Adipocyte (in vitro differentiated cells): ENCODE results near the gene GPANK1.

Source experiments
- DNase-seq: peaks from one replicate; pipeline ENCODE4 v3.0.0-alpha.2; 2015; ENCODE audit warnings: low read depth
- H3K27me3 ChIP-seq: replicated peaks from 2 replicates; pipeline ENCODE4 v1.7.0; 2013; ENCODE audit warnings: mild to moderate bottlenecking, low read length, moderate library complexity; ENCODE audit not compliant: control insufficient read depth, insufficient read depth
- H3K36me3 ChIP-seq: 2 replicates; pipeline ENCODE4 v1.7.0; 2013; ENCODE audit warnings: low read length, mild to moderate bottlenecking, moderate library complexity; ENCODE audit not compliant: control insufficient read depth, insufficient read depth, severe bottlenecking
- H3K4me1 ChIP-seq: 2 replicates; pipeline ENCODE4 v1.7.0; 2013; ENCODE audit warnings: mild to moderate bottlenecking, low read length, moderate library complexity; ENCODE audit not compliant: control insufficient read depth, insufficient read depth
- H3K4me3 ChIP-seq: 2 replicates; pipeline ENCODE4 v1.7.0; 2013; ENCODE audit warnings: mild to moderate bottlenecking, low read length, moderate library complexity
- H3K9ac ChIP-seq: 2 replicates; pipeline ENCODE4 v1.7.0; 2013; ENCODE audit warnings: mild to moderate bottlenecking, low read length, moderate library complexity
- H3K9me3 ChIP-seq: 2 replicates; pipeline ENCODE4 v1.7.0; 2013; ENCODE audit warnings: mild to moderate bottlenecking, low read length, moderate library complexity; ENCODE audit not compliant: control insufficient read depth

Gene GPANK1

DNA sequence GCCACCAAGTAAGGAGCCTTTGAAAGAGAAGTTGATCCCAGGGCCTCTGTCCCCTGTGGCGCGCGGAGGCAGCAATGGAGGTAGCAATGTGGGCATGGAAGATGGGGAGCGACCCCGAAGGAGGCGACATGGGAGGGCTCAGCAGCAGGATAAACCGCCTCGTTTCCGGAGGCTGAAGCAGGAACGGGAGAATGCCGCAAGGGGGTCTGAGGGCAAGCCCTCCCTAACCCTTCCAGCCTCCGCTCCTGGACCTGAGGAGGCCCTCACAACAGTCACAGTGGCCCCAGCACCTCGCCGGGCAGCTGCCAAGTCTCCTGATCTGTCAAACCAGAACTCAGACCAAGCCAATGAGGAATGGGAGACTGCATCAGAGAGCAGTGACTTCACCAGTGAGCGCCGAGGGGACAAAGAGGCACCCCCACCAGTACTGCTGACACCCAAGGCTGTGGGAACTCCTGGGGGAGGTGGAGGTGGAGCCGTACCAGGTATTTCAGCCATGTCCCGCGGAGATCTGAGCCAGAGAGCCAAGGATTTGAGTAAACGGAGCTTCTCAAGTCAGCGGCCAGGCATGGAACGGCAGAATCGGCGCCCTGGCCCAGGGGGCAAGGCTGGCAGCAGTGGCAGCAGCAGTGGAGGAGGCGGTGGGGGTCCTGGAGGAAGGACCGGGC lies 32.4 kb downstream of the GPANK1 start:
- Histone ChIP-seq H3K4me1 (peaks cover 7% of the 10 kb centered on the region), H3K9me3 (no peaks in the 10 kb centered on the region), H3K9ac (peak overlapping the region; percentile 12), H3K36me3 (peaks cover 99% of the 10 kb centered on the region), H3K27me3 (no peaks in the 10 kb centered on the region), H3K4me3 (no peak overlapping the region)
- DNase-seq = no peak

DNA sequence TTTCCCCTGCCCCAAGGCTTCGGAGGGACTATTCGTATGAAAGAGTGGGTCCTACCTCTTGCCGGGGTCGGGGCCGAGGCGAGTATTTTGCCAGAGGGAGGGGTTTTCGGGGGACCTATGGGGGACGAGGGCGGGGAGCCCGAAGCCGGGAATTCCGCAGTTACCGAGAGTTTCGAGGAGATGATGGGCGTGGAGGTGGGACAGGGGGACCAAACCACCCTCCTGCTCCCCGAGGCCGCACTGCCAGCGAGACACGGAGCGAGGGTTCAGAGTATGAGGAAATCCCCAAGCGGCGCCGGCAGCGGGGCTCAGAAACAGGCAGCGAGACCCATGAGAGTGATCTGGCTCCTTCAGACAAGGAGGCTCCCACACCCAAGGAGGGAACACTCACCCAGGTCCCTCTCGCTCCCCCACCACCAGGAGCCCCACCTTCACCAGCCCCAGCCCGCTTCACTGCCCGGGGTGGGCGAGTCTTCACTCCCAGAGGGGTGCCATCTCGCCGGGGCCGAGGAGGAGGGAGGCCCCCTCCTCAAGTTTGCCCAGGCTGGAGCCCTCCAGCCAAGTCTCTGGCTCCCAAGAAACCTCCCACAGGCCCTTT lies 33.0 kb downstream of the GPANK1 start:
- Histone ChIP-seq H3K4me1 (peaks cover 7% of the 10 kb centered on the region), H3K4me3 (no peak overlapping the region), H3K36me3 (peaks cover 100% of the 10 kb centered on the region), H3K27me3 (no peaks in the 10 kb centered on the region), H3K9me3 (no peaks in the 10 kb centered on the region), H3K9ac (no peak overlapping the region)
- no peak for DNase-seq

DNA sequence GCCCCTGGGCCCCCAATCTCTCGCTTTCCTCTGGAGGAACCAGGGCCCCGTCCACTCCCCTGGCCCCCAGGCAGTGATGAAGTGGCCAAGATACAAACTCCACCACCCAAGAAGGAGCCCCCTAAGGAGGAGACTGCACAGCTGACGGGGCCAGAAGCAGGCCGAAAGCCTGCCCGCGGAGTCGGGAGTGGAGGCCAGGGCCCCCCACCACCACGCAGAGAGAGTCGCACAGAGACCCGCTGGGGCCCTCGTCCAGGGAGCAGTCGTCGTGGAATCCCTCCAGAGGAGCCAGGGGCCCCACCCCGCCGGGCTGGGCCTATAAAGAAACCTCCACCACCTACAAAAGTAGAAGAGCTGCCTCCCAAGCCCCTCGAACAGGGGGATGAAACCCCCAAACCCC lies 33.6 kb downstream of the GPANK1 start:
- Histone ChIP-seq H3K4me3 (no peak overlapping the region), H3K27me3 (no peaks in the 10 kb centered on the region), H3K9me3 (no peaks in the 10 kb centered on the region), H3K36me3 (peaks cover 100% of the 10 kb centered on the region), H3K4me1 (peaks cover 7% of the 10 kb centered on the region), H3K9ac (no peak overlapping the region)
- no peak for DNase-seq

DNA sequence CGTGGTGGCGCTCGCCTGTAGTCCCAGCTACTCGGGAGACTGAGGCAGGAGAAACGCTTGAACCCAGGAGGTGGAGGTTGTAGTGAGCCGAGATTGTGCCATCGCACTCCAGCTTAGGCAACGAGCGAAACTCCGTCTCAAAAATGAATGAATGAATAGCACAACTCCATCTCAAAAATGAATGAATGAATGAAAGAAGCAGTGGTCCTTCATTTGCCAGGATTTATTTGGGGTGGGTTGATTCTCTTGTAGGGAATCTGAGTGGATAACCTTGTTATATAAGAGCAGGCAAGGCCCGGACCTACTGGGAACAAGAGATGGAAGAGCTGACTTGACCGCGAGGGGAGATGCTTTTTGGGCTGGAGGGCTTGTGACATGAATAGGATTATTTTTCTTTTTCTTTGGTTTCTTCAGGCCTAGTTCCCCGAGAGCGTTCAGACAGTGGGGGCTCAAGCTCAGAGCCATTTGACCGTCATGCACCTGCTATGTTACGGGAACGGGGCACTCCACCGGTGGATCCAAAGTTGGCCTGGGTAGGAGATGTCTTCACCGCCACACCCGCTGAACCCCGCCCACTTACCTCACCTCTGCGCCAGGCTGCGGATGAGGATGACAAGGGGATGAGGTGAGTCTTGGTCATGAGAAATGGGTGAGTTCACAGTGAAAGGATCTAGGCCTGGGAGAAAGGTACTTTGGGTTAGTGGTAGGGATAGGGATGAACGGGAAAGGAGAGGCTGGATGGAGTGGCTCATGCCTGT lies 34.4 kb downstream of the GPANK1 start:
- Histone ChIP-seq H3K4me3 (no peak overlapping the region), H3K36me3 (peaks cover 100% of the 10 kb centered on the region), H3K27me3 (no peaks in the 10 kb centered on the region), H3K9me3 (no peaks in the 10 kb centered on the region), H3K4me1 (peaks cover 7% of the 10 kb centered on the region), H3K9ac (no peak overlapping the region)
- no peak for DNase-seq

DNA sequence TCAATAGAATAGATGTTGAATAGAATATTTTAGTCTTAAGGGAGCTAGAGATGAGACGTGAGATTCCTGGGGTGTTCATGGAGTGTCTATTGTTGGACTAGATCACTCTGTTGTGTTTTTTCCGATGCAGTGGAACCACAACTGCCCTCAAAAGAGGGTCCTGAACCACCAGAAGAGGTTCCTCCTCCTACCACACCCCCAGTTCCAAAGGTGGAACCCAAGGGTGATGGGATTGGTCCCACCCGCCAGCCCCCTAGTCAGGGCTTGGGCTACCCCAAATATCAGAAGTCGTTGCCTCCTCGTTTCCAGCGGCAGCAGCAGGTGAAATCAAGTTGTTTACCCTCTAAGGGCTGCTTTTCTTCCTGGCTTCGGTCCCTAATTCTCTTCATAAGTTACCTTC lies 35.8 kb downstream of the GPANK1 start:
- no peaks in the 10 kb centered on the region for H3K4me1 ChIP-seq
- H3K4me3 ChIP-seq = no peak overlapping the region
- H3K9ac ChIP-seq = no peak overlapping the region
- peaks cover 100% of the 10 kb centered on the region for H3K36me3 ChIP-seq
- DNase-seq = no peak
- no peaks in the 10 kb centered on the region for H3K9me3 ChIP-seq
- no peaks in the 10 kb centered on the region for H3K27me3 ChIP-seq

DNA sequence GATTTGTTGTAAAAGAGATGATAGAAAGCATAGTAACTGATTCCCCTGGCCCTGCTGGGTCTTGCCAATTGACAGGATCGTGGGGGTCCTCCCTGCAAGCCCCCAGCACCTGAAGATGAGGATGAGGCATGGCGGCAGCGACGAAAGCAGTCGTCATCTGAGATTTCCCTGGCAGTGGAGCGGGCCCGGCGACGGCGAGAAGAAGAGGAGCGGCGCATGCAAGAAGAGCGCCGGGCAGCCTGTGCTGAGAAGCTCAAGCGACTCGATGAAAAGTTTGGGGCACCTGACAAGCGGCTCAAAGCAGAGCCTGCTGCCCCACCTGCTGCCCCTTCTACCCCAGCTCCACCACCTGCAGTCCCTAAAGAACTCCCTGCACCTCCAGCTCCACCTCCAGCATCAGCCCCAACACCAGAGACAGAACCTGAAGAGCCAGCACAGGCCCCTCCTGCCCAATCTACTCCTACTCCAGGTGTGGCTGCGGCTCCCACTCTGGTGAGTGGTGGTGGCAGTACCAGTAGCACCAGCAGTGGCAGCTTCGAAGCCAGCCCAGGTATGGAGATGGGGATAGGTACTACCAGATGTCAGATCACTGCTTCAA lies 37.0 kb downstream of the GPANK1 start:
- H3K36me3 ChIP-seq = peaks cover 99% of the 10 kb centered on the region
- no peaks in the 10 kb centered on the region for H3K9me3 ChIP-seq
- no peak overlapping the region for H3K4me3 ChIP-seq
- DNase-seq = no peak
- H3K9ac ChIP-seq = no peak overlapping the region
- H3K4me1 ChIP-seq = peaks cover 3% of the 10 kb centered on the region
- H3K27me3 ChIP-seq = no peaks in the 10 kb centered on the region

DNA sequence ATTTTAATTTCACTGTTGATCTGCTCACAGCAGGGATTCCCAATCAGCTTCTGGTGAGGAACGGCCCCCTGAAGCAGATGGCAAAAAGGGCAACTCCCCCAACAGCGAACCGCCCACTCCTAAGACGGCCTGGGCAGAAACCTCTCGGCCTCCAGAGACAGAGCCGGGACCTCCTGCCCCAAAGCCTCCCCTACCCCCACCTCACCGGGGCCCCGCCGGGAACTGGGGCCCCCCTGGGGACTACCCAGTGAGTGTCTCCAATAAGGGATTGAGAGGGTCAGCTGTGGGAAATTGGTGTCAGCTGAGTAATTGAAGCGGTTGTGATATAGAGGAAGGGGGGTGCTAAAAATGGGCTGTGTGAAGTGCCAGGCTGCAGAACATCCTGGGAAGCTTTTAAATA lies 37.8 kb downstream of the GPANK1 start:
- peaks cover 93% of the 10 kb centered on the region for H3K36me3 ChIP-seq

DNA sequence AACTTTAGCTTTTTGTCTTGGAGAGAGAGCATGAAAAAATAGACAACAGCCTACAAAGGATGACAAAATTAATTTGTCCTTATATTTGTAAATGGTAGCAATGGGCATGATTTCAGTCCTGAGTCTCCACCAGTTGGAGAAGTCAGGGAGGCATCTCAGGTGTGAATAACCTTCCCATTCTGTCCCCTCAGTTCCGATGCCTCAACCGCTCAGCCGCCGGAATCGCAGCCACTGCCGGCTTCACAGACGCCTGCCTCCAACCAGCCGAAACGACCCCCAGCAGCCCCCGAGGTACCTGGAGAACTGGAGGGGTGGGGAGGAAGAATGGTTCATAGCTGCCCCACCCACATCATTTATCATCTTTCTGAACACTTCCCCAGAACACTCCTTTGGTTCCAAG lies 40.7 kb downstream of the GPANK1 start:
- Histone ChIP-seq H3K27me3 (no peaks in the 10 kb centered on the region), H3K36me3 (peaks cover 64% of the 10 kb centered on the region), H3K9ac (no peak overlapping the region), H3K4me3 (no peak overlapping the region), H3K4me1 (peaks cover 18% of the 10 kb centered on the region), H3K9me3 (no peaks in the 10 kb centered on the region)
- DNase-seq = no peak

More for the DNA sequence above, 37.8 kb downstream of the GPANK1 start:
- no peak overlapping the region for H3K9ac ChIP-seq
- no peaks in the 10 kb centered on the region for H3K27me3 ChIP-seq
- H3K4me1 ChIP-seq = peaks cover 11% of the 10 kb centered on the region
- DNase-seq = no peak
- H3K9me3 ChIP-seq = no peaks in the 10 kb centered on the region
- no peak overlapping the region for H3K4me3 ChIP-seq

DNA sequence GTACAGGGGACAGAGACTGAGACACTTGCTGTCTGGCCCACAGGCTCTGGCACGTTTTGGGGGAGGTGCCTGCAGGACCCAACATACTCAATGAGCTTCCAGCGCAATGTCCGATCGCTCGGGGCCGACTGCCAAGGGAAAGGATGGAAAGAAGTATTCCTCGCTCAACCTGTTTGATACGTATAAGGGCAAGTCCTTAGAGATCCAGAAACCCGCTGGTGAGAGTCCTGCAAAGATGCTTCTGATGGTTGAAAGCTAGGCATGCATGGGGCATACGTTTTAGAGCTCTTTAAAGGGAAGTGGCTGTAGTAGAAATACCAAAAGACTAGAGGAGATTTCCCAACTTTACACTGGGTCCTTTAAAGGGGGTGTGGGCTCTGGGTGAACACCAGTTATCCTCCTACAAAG lies 42.1 kb downstream of the GPANK1 start:
- no peak for DNase-seq
- H3K9ac ChIP-seq = peak overlapping the region; percentile 99
- peak overlapping the region; percentile 98 for H3K4me3 ChIP-seq
- H3K36me3 ChIP-seq = peaks cover 51% of the 10 kb centered on the region
- H3K9me3 ChIP-seq = no peaks in the 10 kb centered on the region
- no peaks in the 10 kb centered on the region for H3K27me3 ChIP-seq
- peaks cover 18% of the 10 kb centered on the region for H3K4me1 ChIP-seq

DNA sequence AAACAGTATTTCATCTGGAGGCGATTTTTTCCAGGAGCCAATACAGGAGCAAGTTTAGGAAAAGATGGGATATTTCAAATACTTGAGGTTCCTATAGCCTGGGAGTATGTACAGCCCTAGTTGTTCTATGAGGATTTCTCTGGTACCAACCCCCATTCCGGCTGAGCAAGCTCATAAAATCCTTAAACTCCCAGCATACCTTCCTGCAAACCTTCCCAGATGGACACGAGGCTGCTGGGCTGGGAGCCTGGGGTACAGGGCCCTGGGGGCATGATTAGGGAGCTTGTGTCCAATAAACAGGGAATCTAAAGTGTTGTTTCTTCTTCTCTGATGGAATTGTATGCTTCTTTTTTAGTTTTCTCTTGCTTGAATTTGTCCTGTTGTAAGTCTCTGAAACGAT lies 42.8 kb downstream of the GPANK1 start:
- peak; percentile 39 for DNase-seq

DNA sequence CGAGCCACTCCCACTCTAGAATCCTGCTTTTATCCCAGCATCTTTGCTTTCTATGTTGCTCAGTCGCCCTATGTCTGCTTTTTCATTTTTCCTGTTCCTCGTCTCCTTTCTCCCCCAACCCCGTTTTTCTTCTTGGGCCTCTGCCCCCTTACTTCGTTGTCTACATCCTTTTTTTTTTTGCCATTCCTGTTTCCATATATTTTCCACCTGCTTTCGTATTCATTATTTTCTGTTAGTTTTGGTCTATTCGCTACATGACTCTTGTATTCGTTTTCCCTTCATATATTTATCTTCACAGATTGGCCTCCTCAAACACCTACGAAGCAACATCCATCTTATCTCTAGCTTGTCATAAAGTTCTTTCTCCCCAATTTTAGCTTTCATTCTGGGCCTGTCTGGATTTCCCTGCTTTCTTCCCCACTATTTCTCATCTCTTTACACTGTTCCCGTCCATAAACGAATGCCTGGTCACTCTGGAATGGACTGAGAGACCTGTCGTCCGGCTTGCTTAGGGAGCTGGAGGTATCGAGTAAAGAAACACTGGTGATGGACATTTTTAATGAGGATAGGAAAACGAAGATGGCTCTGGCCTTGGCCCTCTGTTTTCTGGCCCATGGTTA lies 43.4 kb downstream of the GPANK1 start:
- H3K27me3 ChIP-seq = no peaks in the 10 kb centered on the region
- peak overlapping the region; percentile 99 for H3K9ac ChIP-seq
- no peaks in the 10 kb centered on the region for H3K9me3 ChIP-seq
- H3K4me3 ChIP-seq = peak overlapping the region; percentile 98
- peaks cover 38% of the 10 kb centered on the region for H3K36me3 ChIP-seq
- H3K4me1 ChIP-seq = peaks cover 18% of the 10 kb centered on the region
- peak; percentile 38 for DNase-seq

More for the DNA sequence above, 42.8 kb downstream of the GPANK1 start:
- Histone ChIP-seq H3K27me3 (no peaks in the 10 kb centered on the region), H3K4me1 (peaks cover 18% of the 10 kb centered on the region), H3K9ac (peak overlapping the region; percentile 99), H3K4me3 (peak overlapping the region; percentile 98), H3K36me3 (peaks cover 44% of the 10 kb centered on the region), H3K9me3 (no peaks in the 10 kb centered on the region)
